ENCODE measurements around the gene DOCK11.

The DOCK11 gene

DNA sequence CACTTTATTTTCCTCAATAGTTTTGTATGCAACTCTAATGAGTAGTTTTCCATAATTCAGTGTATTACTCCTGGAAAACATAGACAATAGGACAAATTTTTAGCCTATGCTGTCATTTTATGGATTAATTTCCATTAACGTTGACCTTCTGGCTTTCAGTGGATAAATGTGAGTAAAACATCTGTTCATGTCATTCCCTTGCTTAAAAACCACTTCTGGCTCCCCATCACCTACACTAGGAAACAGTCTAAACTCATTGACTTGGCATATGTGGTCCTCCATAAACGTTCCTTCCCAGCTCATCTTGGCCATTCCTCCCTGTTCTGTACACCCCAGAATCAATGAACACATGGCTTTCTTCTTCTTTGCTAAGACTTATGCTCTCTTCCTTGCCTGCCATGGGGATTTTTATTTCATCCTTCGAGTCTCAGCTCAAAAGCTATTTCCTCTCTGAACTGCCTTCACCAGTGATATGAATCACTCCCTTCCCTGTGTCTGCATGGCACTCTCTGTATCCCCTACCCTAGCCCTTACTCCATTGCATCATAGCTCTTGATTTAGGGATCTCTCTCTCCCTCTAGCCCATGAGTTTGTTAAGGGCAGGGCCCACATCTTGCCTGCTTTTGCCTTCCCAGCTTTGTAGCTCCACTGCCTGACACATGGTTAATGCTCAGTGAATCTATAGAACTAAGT lies 34.8 kb downstream of the DOCK11 start:
- no peak for DNase-seq (ENCODE audit: low read depth)

GRCh38 chrX:118534716-118535493 lies 39.3 kb downstream of the DOCK11 start:
- DNase-seq (ENCODE audit: low read depth), result no peak

DNA sequence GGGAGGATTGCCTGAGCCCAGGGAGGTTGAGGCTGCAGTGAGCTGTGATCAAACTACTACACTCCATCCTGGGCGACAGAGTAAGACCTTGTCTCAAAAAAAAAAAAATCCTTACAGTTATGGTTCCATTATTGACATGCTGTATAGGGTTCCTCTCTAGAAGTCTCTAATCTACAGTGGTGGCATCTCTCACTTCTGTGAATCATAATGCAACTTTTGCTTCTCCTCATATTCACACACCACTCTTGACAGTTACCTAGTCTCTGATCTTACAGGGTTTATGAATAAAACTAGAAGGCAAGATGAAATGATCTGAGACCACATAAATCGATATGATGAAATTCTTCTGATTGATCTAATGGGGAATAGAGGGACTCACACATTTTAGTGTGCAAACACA lies 40.6 kb downstream of the DOCK11 start:
- DNase-seq (ENCODE audit: low read depth), result no peak

DNA sequence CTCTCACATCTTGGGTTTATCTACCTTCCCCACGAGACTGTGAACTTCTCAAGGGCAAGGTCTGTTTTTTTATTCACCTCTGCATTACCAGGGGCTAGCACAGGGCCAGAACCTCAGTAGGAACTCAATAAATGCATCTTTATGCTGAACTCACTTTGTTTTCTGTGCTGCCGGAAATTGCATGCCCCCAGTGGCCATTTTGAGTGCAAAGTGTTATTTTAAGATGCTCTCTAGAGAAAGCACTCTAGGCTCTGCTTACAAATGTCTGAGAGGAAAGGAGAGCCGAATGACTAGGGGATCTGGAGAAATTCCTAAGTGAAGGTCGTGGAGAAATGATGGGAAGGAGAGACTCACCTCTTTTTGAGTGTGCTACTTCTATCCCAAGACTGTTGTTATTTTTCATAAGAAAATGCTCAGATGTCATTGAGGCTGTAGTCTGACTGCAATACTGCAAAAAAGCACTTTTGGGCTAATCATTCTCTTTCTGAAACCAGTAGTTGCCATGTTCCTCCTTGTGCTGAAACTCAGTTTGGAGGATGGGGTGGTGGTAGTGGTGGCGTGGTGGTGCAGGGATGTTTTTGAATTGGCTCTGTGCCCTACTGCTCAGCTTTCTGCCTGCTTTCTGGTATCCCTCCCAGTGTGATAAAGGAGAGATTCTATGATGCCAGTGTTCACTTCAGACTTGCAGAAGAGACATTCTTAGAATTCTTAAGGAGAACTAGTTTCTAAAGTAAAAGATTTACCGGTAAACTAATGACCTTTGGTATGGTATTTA lies 41.3 kb downstream of the DOCK11 start:
- peak; percentile 24 for DNase-seq (ENCODE audit: low read depth)

DNA sequence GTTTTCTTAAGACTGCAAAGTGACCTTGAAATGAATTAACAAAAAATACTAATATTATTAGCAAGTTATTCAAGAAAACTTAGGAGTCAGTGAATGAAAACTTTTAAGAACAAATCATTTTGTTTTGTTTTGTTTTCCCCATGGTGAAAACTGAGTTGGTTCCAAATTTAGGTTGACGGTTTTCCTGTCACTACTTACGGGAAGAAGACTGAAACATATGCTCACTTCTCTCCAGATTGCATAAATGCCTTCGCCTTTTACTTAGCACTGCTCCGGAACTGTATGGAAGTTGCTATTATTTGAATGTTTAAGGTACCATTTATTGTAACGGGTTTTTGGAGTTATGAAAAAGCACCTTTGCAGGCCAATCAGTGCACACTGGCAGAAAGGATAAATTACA lies 42.8 kb downstream of the DOCK11 start:
- no peak for DNase-seq (ENCODE audit: low read depth)

- DNase-seq (ENCODE audit: low read depth), result no peak
Measured at GRCh38 chrX:118540342-118540741, 44.7 kb downstream of the DOCK11 start.

GRCh38 chrX:118541482-118541881 lies 45.9 kb downstream of the DOCK11 start:
- no peak for DNase-seq (ENCODE audit: low read depth)

DNA sequence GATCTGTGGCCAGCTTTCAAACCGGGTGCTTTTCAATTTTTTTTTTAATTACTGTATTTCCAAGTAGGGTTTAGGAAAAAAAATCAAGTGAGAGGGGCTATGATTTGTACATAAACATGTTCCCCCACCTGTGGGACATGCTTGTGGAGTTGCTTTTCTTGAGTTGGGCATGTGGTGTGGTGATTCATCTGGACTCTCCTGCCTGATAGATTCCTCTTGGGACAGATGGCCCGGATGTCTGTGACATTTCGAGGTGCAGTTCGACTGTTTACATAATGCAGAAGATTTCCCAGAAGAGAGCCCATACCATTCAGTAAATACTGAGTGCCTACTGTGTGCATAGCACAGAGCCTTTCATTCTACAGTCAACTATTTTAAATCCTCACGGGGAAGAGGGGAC lies 49.9 kb downstream of the DOCK11 start:
- DNase-seq (ENCODE audit: low read depth), result no peak

GRCh38 chrX:118548841-118549240 lies 53.2 kb downstream of the DOCK11 start:
- no peak for DNase-seq (ENCODE audit: low read depth)

- DNase-seq (ENCODE audit: low read depth), result no peak
Measured at GRCh38 chrX:118550792-118551191, 55.2 kb downstream of the DOCK11 start.

- no peak for DNase-seq (ENCODE audit: low read depth)
Measured at GRCh38 chrX:118551426-118551825, 55.8 kb downstream of the DOCK11 start.

- no peak for DNase-seq (ENCODE audit: low read depth)
Measured at GRCh38 chrX:118552121-118552900, 56.7 kb downstream of the DOCK11 start.

DNA sequence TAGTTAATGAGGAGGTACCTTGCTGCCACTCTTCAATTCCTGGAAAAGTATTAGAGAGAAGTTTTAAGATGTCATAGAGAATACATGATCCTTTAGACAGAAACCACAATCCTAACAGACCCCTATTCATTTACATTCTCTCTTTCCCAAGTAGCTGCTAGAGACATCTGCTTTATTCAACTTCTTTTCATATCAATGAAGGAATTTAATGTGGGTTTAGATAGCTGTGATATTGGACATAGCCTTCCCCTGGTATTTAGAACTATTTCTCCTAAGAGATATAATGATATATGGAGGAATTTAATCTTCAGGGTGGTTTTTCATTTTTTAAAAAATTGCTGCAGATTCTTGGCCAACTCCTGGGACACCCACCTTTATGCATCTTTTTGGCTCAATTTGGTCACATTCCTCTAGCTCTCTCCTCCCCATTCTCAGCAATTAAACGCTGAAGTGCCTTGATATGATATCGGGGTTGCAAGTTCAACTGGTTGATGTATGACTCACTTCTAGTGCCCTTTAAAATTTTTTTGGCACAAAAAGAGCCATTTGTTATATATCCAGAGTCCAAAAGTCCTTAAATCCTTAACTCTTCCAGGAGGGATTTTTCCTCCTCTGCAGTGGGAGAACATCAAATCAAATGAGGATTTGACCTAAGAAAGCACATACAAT lies 57.6 kb downstream of the DOCK11 start:
- no peak for DNase-seq (ENCODE audit: low read depth)

- no peak for DNase-seq (ENCODE audit: low read depth)
Measured at GRCh38 chrX:118554511-118554910, 58.9 kb downstream of the DOCK11 start.

DNA sequence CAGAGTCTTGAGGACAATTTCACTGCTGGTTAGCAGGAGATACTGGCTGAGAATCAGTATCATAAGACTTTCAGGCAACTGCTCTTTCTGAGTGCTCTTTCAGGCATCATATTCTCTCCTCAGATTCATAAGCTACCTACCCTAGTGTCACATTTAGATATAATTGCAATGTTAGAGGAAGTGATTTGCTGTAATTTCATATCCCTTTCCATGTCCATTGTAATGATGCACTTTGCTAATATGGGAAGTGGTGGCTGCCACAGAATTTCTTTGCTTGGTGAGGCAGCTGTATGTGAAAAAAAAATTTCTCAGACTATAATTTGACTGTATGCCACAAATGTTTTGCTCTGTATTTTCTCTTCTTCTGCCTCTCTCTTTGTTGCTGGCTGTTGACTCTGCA lies 63.3 kb downstream of the DOCK11 start:
- DNase-seq (ENCODE audit: low read depth), result no peak

DNA sequence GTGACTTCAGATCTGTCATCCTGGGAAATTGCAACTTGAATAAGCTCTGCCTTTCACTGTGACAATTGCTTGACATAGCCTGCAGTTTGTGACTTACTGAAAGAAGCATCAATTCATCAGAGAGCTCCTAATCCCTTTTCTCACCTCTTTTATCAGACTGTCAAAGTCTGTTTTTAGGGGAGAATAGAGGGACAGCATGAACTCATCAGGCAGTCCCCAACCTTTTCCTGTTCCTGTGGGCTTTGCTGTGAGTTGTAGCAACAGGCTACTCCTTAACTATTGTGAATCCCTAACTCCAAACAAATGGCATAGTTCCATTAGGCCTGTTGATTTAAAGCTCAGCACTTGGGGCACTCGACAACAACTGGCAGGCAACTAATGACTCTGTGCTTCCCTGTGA lies 64.9 kb downstream of the DOCK11 start:
- no peak for DNase-seq (ENCODE audit: low read depth)

DNA sequence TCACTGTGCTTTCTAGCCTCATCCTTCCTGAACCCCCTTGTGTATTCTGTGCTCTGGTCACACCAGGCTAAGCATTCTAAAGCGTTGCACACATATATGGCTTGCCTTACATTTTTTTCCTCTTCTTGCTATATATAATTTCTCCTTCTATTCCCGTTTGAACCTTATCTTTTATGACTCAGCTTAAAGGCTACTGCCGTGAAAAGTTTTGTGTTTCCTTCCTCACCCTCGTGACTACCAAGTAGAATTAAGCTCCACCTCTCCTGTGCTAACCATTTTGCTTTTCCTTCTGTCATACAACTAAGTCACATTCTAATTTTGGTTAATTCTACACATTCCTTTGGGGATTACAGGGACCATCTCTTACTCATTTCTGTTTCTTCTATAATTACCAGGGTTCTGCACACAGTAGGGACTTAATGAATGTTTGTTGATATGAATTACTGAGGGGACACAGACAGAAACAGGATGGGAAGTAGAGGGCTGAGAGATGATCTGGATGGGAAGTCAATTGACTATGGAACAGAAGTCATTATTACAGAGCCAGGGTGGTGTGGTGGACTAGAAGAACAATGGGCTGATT lies 67.1 kb downstream of the DOCK11 start:
- DNase-seq (ENCODE audit: low read depth), result no peak

DNA sequence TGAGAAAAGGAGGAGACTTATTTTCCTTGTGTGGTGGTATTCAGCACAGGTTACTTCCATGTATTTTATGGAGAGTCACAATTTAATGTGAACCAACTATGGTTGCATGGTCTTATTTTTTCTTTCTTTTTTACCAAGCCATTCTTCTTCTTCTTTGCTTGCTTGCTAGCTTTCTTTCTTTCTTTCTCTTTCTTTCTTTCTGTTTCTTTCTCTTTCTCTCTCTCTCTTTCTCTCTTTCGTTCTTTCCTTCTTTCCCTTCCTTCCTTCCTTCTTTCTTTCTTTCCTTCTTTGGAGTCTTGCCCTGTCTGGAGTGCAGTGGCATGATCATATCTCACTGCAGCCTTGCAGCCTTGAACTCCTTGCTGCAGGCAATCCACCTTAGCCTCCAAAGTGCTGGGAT lies 68.9 kb downstream of the DOCK11 start:
- no peak for DNase-seq (ENCODE audit: low read depth)

GRCh38 chrX:118565853-118566252 lies 70.2 kb downstream of the DOCK11 start:
- no peak for DNase-seq (ENCODE audit: low read depth)

DNA sequence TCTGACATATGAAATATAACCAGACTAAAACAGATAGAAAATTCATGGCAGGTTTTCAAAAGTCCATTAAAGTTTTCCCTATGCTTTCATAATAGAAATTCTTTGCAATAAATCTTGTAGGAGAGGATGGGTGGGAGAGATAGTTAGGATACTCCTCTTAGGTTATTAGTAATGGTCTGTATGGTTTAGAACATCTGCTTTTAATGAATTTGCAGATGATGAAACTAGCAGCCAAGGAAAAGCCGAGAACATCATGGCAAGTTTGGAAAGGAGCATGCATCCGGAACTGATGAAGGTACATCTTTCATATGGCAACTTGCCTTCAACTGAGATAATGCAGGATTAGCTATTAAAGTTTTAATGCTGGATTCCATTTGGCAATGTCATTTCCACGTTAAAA lies 70.7 kb downstream of the DOCK11 start:
- no peak for DNase-seq (ENCODE audit: low read depth)

- DNase-seq (ENCODE audit: low read depth), result no peak
Measured at GRCh38 chrX:118569676-118570075, 74.1 kb downstream of the DOCK11 start.

Data from activated T-cell treated with anti-CD3 and anti-CD28 coated beads for 1 hour (primary cell).